ENCODE results near the gene FARS2. TPM values are rescaled to one million over a fixed set of nuclear protein-coding genes. Genes with fewer than 3 reads are reported as not detected.

The FARS2 gene
- polyA plus RNA-seq, 2 of the 4 experiments (the other 2 are of a cell fraction) = 12.9 to 17.5 TPM

GRCh38 chr6:5667737-5668136 lies 406.4 kb downstream of the FARS2 start:
- TF ChIP-seq ESRRA (IDR thresholded peaks at IDR 0.05; ENCODE audit: borderline replicate concordance, low read length) = no peak
- no peak overlapping the region for H3K4me2 ChIP-seq
- POLR2A ChIA-PET = no interaction called here

GRCh38 chr6:5670381-5670780 lies 409.1 kb downstream of the FARS2 start:
- no peaks in the 10 kb centered on the region for H3K4me1 ChIP-seq
- POLR2A ChIA-PET = no interaction called here
- DNase-seq (ENCODE audit: low read depth in 1 of 2, low spot score in 1 of 2) (no peak), FAIRE-seq (no peak), ATAC-seq (no peak)
- no peak overlapping the region for H3K4me2 ChIP-seq
- TF ChIP-seq BHLHE40 (IDR thresholded peaks at IDR 0.05; ENCODE audit: low read depth, low read length) (no peak), ZC3H11A (IDR thresholded peaks at IDR 0.05) (no peak), HOXB13 (CRISPR knock-in tag; IDR thresholded peaks at IDR 0.05; ENCODE audit: low read depth) (no peak), RFX5 (IDR thresholded peaks at IDR 0.05) (no peak), HDAC2 (IDR thresholded peaks at IDR 0.05) (no peak), ESRRA (IDR thresholded peaks at IDR 0.05; ENCODE audit: borderline replicate concordance, low read length) (no peak), HOXA7 (CRISPR knock-in tag; IDR thresholded peaks at IDR 0.05) (no peak), RNF2 (IDR thresholded peaks at IDR 0.05; ENCODE audit: borderline replicate concordance, low read depth) (no peak), EHMT2 (IDR thresholded peaks at IDR 0.05; ENCODE audit: low read depth) (no peak), MYC (IDR thresholded peaks at IDR 0.05; ENCODE audit: borderline replicate concordance, low read length) (no peak)
- no peak overlapping the region for H3K27ac ChIP-seq
- H3K9me3 ChIP-seq = no peaks in the 10 kb centered on the region
- CTCF ChIA-PET = interaction anchor here (0.9 kb wide), 1 partner anchor 199 kb away, joined by 3 read pairs; no protein-coding TSS in a partner anchor
- 84% methylated on average over 2 of the region's 2 CpGs for WGBS (ENCODE audit: missing lambda C conversion rate)
- H3K4me3 ChIP-seq = no peak overlapping the region

More at GRCh38 chr6:5667737-5668136, 406.4 kb downstream of the FARS2 start:
- ATAC-seq (no peak), FAIRE-seq (no peak), DNase-seq (ENCODE audit: low read depth in 1 of 2, low spot score in 1 of 2) (no peak)
- Histone ChIP-seq H3K4me3 (no peak overlapping the region), H3K27ac (no peak overlapping the region), H3K4me1 (no peaks in the 10 kb centered on the region), H3K9me3 (no peaks in the 10 kb centered on the region)
- WGBS (ENCODE audit: missing lambda C conversion rate) = 72% methylated on average over 5 of the region's 5 CpGs
- CTCF ChIA-PET = interaction anchor here (1.4 kb wide), 1 partner anchor 10 kb away, joined by 4 read pairs; no protein-coding TSS in a partner anchor

- Histone ChIP-seq H3K4me1 (no peaks in the 10 kb centered on the region), H3K4me3 (no peak overlapping the region), H3K9me3 (no peaks in the 10 kb centered on the region), H3K4me2 (no peak overlapping the region), H3K27ac (no peak overlapping the region)
- WGBS (ENCODE audit: missing lambda C conversion rate) = 94% methylated on average over 7 of the region's 7 CpGs
- no peak for TF ChIP-seq HDAC2 (IDR thresholded peaks at IDR 0.05)
- TF ChIP-seq FOSL2 (IDR thresholded peaks at IDR 0.05) = no peak
- no peak for TF ChIP-seq FOSL2 (CRISPR knock-in tag; IDR thresholded peaks at IDR 0.05)
- no peak for TF ChIP-seq CBX8 (IDR thresholded peaks at IDR 0.05)
- no peak for TF ChIP-seq GATA3 (IDR thresholded peaks at IDR 0.05; ENCODE audit: borderline replicate concordance)
- no peak for TF ChIP-seq NFE2L2 (conservative IDR thresholded peaks at IDR 0.05; ENCODE audit: low read length)
- TF ChIP-seq ZSCAN20 (CRISPR knock-in tag; IDR thresholded peaks at IDR 0.05) = no peak
- no peak for TF ChIP-seq NPAS2 (CRISPR knock-in tag; IDR thresholded peaks at IDR 0.05; ENCODE audit: borderline replicate concordance)
- no peak for FAIRE-seq
- DNase-seq (ENCODE audit: low read depth in 1 of 2, low spot score in 1 of 2) = no peak
- ChIA-PET CTCF (interaction anchor here (0.9 kb wide), 1 partner anchor 200 kb away, joined by 3 read pairs; no protein-coding TSS in a partner anchor), POLR2A (no interaction called here)
- ATAC-seq = no peak
These were observed 409.7 kb downstream of the FARS2 start for GRCh38 chr6:5670811-5671561.

GRCh38 chr6:5671601-5672559 lies 410.6 kb downstream of the FARS2 start:
- Histone ChIP-seq H3K9me3 (no peaks in the 10 kb centered on the region), H3K27ac (peak overlapping the region in 1 of 2 experiments; percentile 35; a peak in 1 of 6 replicates), H3K4me3 (no peak overlapping the region), H3K4me1 (no peaks in the 10 kb centered on the region), H3K4me2 (no peak overlapping the region; the same call in 2 of the 3 replicates)
- ChIA-PET CTCF (interaction anchor here (1.3 kb wide), 1 partner anchor 386 kb away, joined by 3 read pairs; no protein-coding TSS in a partner anchor), POLR2A (no interaction called here)
- no peak for ATAC-seq
- WGBS (ENCODE audit: missing lambda C conversion rate) = 88% methylated on average over 22 of the region's 22 CpGs
- no peak for FAIRE-seq
- peak in 1 of 2 experiments; percentile 1 for DNase-seq (ENCODE audit: low read depth in 1 of 2, low spot score in 1 of 2)
- no peak for TF ChIP-seq ATOH8 (CRISPR knock-in tag; IDR thresholded peaks at IDR 0.05; ENCODE audit: low read depth)
- no peak for TF ChIP-seq MYC (IDR thresholded peaks at IDR 0.05; ENCODE audit: borderline replicate concordance, low read length)
- TF ChIP-seq HES2 (IDR thresholded peaks at IDR 0.05) = no peak
- TF ChIP-seq RFX5 (IDR thresholded peaks at IDR 0.05) = no peak
- no peak for TF ChIP-seq KDM1A (IDR thresholded peaks at IDR 0.05; ENCODE audit: low read depth)
- TF ChIP-seq KDM5A (IDR thresholded peaks at IDR 0.05) = no peak
- TF ChIP-seq RNF2 (IDR thresholded peaks at IDR 0.05; ENCODE audit: borderline replicate concordance, low read depth) = no peak
- no peak for TF ChIP-seq JUN (IDR thresholded peaks at IDR 0.05)
- TF ChIP-seq HOXB13 (CRISPR knock-in tag; IDR thresholded peaks at IDR 0.05; ENCODE audit: low read depth) = no peak
- no peak for TF ChIP-seq HOXB5 (CRISPR knock-in tag; IDR thresholded peaks at IDR 0.05)
- no peak for TF ChIP-seq RCOR1 (IDR thresholded peaks at IDR 0.05; ENCODE audit: low read depth, low read length)
- TF ChIP-seq E2F6 (IDR thresholded peaks at IDR 0.05; ENCODE audit: borderline replicate concordance, low read depth) = no peak
- TF ChIP-seq NPAS2 (CRISPR knock-in tag; IDR thresholded peaks at IDR 0.05; ENCODE audit: borderline replicate concordance) = no peak
- TF ChIP-seq ELK1 (IDR thresholded peaks at IDR 0.05; ENCODE audit: low read depth, low read length) = no peak

Measured in A549 (cell line).